GM12891 (cell line): ENCODE results near the gene GREB1.

Source experiments
- DNase-seq: peaks from one replicate; pipeline ENCODE4 v3.0.0; 2011; ENCODE audit warnings: low spot score; ENCODE audit not compliant: insufficient read length
- FAIRE-seq: peaks from 2 replicates; lab custom pipeline; 2011; peaks lifted over from hg19 to GRCh38; lab: Jason Lieb, UNC
- PAX5 ChIP-seq: IDR thresholded peaks from 2 replicates; pipeline ENCODE4 v1.6.1; 2011; ENCODE audit warnings: low read length, moderate library complexity, mild to moderate bottlenecking; ENCODE audit not compliant: insufficient read depth, severe bottlenecking
- POLR2AphosphoS5 ChIP-seq: IDR thresholded peaks from 2 replicates; pipeline ENCODE4 v1.6.1; 2011; ENCODE audit warnings: low read depth, low read length, control low read depth
- POU2F2 ChIP-seq: IDR thresholded peaks from 2 replicates; pipeline ENCODE4 v1.6.1; 2011; ENCODE audit warnings: low read depth, mild to moderate bottlenecking, control low read depth, low read length, moderate library complexity
- SPI1 ChIP-seq: IDR thresholded peaks from 2 replicates; pipeline ENCODE4 v1.6.1; 2011; ENCODE audit warnings: low read depth, low read length, control low read depth

Gene GREB1

DNA sequence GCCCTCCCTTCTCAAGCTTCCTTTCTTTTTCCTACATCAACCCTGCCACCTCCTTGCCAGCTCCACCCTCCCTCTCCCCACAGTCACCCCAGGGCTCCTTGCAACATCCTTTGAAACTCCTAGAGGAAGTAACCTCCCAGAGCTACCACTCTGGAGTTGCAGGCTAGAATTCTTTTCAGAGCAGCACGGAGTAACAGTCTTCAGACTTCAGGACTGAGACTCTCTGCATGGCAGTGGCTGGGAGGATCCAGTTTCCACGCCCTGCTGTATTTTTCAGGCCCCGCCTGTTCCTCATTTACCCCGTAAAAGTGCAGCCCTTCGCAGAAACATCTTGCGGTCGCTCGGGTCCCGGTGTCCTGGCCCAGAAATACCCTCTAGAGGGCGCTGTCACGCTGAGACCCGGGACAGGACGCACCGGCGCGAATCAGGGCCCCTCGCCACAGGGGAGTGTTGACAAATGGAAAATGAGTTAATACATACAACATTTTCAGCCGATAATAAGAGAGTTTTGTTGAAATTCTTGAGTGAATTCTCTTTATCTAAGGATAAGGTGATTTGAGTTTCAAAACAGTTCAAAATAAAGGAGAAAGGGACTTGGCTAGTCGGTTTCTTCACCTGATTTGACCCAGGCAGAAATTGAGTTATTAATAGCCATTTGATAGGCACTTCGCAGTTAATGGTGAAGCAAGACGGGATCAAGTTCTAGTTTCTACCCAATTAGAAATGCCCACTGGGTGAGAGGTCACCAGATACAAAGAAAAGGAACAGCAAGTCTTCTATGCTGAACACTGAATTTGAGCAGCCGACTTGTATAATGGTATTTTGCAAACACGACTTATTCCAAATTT is 154.6 kb downstream of the GREB1 start:
- peak; percentile 72 for DNase-seq
- FAIRE-seq: no peak
- TF ChIP-seq SPI1 (peak; percentile 79), POLR2AphosphoS5 (no peak)

GRCh38 chr2:11691076-11691660 is 157.3 kb downstream of the GREB1 start:
- TF ChIP-seq PAX5: no peak
- no peak for TF ChIP-seq POU2F2
- FAIRE-seq (no peak), DNase-seq (no peak)
